ENCODE measurements around the gene LEKR1.
"Not testable (repeated sequence)": the region's sequence is repeated elsewhere in the genome, so short reads cannot be mapped to it uniquely, and the experiment has no call there.

Gene LEKR1

GRCh38 chr3:156816091-156816793 is 9.9 kb upstream of the LEKR1 start:
- ATAC-seq (replicated peaks): peak; percentile 28

GRCh38 chr3:156816794-156817645 is 9.1 kb upstream of the LEKR1 start:
- H3K9me3 Mint-ChIP-seq: no peaks in the 10 kb centered on the region
- peak overlapping the region; percentile 90 to 91 for H3K4me3 Mint-ChIP-seq
- peaks cover 15% of the 10 kb centered on the region for H3K36me3 Mint-ChIP-seq (ENCODE audit: insufficient read depth)
- no peaks in the 10 kb centered on the region for H3K27me3 Mint-ChIP-seq
- peak overlapping the region; percentile 77 to 91 for H3K27ac Mint-ChIP-seq
- peak; percentile 74 to 75 (median 75) for DNase-seq
- peaks cover 16 to 25% of the 10 kb centered on the region in 2 donors for H3K4me1 Mint-ChIP-seq (ENCODE audit: low read depth in 2 of 2)
- peak; percentile 85 for ATAC-seq (replicated peaks)

More at GRCh38 chr3:156816091-156816793, 9.9 kb upstream of the LEKR1 start:
- Mint-ChIP-seq H3K9me3 (no peaks in the 10 kb centered on the region), H3K27ac (peak overlapping the region; percentile 77 to 91), H3K4me1 (ENCODE audit: low read depth in 2 of 2) (peaks cover 16 to 25% of the 10 kb centered on the region in 2 donors), H3K27me3 (no peaks in the 10 kb centered on the region), H3K36me3 (ENCODE audit: insufficient read depth) (peaks cover 12% of the 10 kb centered on the region), H3K4me3 (peak overlapping the region; percentile 90 to 91)
- peak in 1 of 3 experiments; percentile 8 for DNase-seq

GRCh38 chr3:156817646-156818272 is 8.4 kb upstream of the LEKR1 start:
- DNase-seq: no peak
- ATAC-seq (replicated peaks): no peak
- Mint-ChIP-seq H3K36me3 (ENCODE audit: insufficient read depth) (peaks cover 15% of the 10 kb centered on the region), H3K27me3 (no peaks in the 10 kb centered on the region), H3K9me3 (no peaks in the 10 kb centered on the region), H3K4me3 (peak overlapping the region; percentile 90 to 91), H3K27ac (peak overlapping the region; percentile 77 to 91), H3K4me1 (ENCODE audit: low read depth in 2 of 2) (peaks cover 14 to 24% of the 10 kb centered on the region in 2 donors)

GRCh38 chr3:156818273-156818651 is 7.9 kb upstream of the LEKR1 start:
- ATAC-seq (replicated peaks) (no peak), DNase-seq (no peak)
- Mint-ChIP-seq H3K36me3 (ENCODE audit: insufficient read depth) (peaks cover 15% of the 10 kb centered on the region), H3K4me3 (peak overlapping the region; percentile 90 to 91), H3K9me3 (no peaks in the 10 kb centered on the region), H3K27me3 (no peaks in the 10 kb centered on the region), H3K27ac (peak overlapping the region in 1 of 2 donors; percentile 77), H3K4me1 (ENCODE audit: low read depth in 2 of 2) (peaks cover 10 to 19% of the 10 kb centered on the region in 2 donors)

GRCh38 chr3:156818890-156819289 is 7.3 kb upstream of the LEKR1 start:
- H3K9me3 Mint-ChIP-seq: no peaks in the 10 kb centered on the region
- H3K4me1 Mint-ChIP-seq (ENCODE audit: low read depth in 2 of 2): peaks cover 9 to 14% of the 10 kb centered on the region in 2 donors
- DNase-seq (no peak), ATAC-seq (replicated peaks) (no peak)
- H3K27me3 Mint-ChIP-seq: no peaks in the 10 kb centered on the region
- H3K36me3 Mint-ChIP-seq (ENCODE audit: insufficient read depth): peaks cover 15% of the 10 kb centered on the region
- no peak overlapping the region for H3K4me3 Mint-ChIP-seq
- H3K27ac Mint-ChIP-seq: no peak overlapping the region

- Mint-ChIP-seq H3K9me3 (no peaks in the 10 kb centered on the region), H3K4me1 (ENCODE audit: low read depth in 2 of 2) (peaks cover 9 to 14% of the 10 kb centered on the region in 2 donors), H3K4me3 (no peak overlapping the region), H3K27ac (no peak overlapping the region), H3K36me3 (ENCODE audit: insufficient read depth) (peaks cover 12% of the 10 kb centered on the region), H3K27me3 (no peaks in the 10 kb centered on the region)
- DNase-seq (no peak), ATAC-seq (replicated peaks) (no peak)
Observed at GRCh38 chr3:156819842-156820691, 6.1 kb upstream of the LEKR1 start.

- Mint-ChIP-seq H3K27ac (no peak overlapping the region), H3K4me3 (no peak overlapping the region), H3K9me3 (no peaks in the 10 kb centered on the region), H3K27me3 (no peaks in the 10 kb centered on the region), H3K36me3 (ENCODE audit: insufficient read depth) (peaks cover 10% of the 10 kb centered on the region), H3K4me1 (ENCODE audit: low read depth in 2 of 2) (peaks cover 11 to 15% of the 10 kb centered on the region in 2 donors)
- no peak for ATAC-seq (replicated peaks)
- DNase-seq: no peak
Observed at GRCh38 chr3:156820692-156821080, 5.5 kb upstream of the LEKR1 start.

- H3K27me3 Mint-ChIP-seq; ATAC-seq (replicated peaks); H3K36me3 Mint-ChIP-seq (ENCODE audit: insufficient read depth); H3K9me3 Mint-ChIP-seq; H3K27ac Mint-ChIP-seq; H3K4me3 Mint-ChIP-seq; DNase-seq: not testable (repeated sequence)
- H3K4me1 Mint-ChIP-seq (ENCODE audit: low read depth in 2 of 2): peaks cover 14% of the 10 kb centered on the region in 2 donors
Observed at GRCh38 chr3:156822626-156823260, 3.4 kb upstream of the LEKR1 start.

GRCh38 chr3:156825795-156826143 is 384 bp upstream of the LEKR1 start:
- H3K36me3 Mint-ChIP-seq (ENCODE audit: insufficient read depth): peaks cover 9% of the 10 kb centered on the region
- peak overlapping the region; percentile 97 for H3K27ac Mint-ChIP-seq
- H3K9me3 Mint-ChIP-seq: no peaks in the 10 kb centered on the region
- peak overlapping the region; percentile 85 to 87 for H3K4me3 Mint-ChIP-seq
- peaks cover 11 to 12% of the 10 kb centered on the region in 2 donors for H3K4me1 Mint-ChIP-seq (ENCODE audit: low read depth in 2 of 2)
- no peak for DNase-seq
- no peaks in the 10 kb centered on the region for H3K27me3 Mint-ChIP-seq
- ATAC-seq (replicated peaks): peak; percentile 55

- H3K36me3 Mint-ChIP-seq (ENCODE audit: insufficient read depth): peaks cover 6% of the 10 kb centered on the region
- H3K4me3 Mint-ChIP-seq: peak overlapping the region; percentile 85 to 87
- H3K4me1 Mint-ChIP-seq (ENCODE audit: low read depth in 2 of 2): peaks cover 11 to 12% of the 10 kb centered on the region in 2 donors
- no peaks in the 10 kb centered on the region for H3K9me3 Mint-ChIP-seq
- H3K27ac Mint-ChIP-seq: peak overlapping the region; percentile 97
- no peaks in the 10 kb centered on the region for H3K27me3 Mint-ChIP-seq
- DNase-seq (peak in 1 of 3 experiments; percentile 9), ATAC-seq (replicated peaks) (peak; percentile 46)
Observed at GRCh38 chr3:156826896-156827882, 1.0 kb downstream of the LEKR1 start.

GRCh38 chr3:156831006-156831405 is 4.9 kb downstream of the LEKR1 start:
- no peak overlapping the region for H3K27ac Mint-ChIP-seq

More at GRCh38 chr3:156831006-156831405, 4.9 kb downstream of the LEKR1 start:
- H3K4me3 Mint-ChIP-seq: no peak overlapping the region
- no peak for DNase-seq
- H3K27me3 Mint-ChIP-seq: no peaks in the 10 kb centered on the region
- H3K9me3 Mint-ChIP-seq: no peaks in the 10 kb centered on the region
- peaks cover 5 to 6% of the 10 kb centered on the region in 2 donors for H3K4me1 Mint-ChIP-seq (ENCODE audit: low read depth in 2 of 2)
- ATAC-seq (replicated peaks): no peak
- peaks cover 3% of the 10 kb centered on the region for H3K36me3 Mint-ChIP-seq (ENCODE audit: insufficient read depth)

Data from effector memory CD8-positive, alpha-beta T cell (primary cell).